ENCODE data around the gene SH3BP5. TPM values are rescaled to one million over a fixed set of nuclear protein-coding genes. Genes with fewer than 3 reads are reported as not detected.

Gene SH3BP5
- total RNA-seq, 1 experiment from 2014 or later = 13.9 TPM

DNA sequence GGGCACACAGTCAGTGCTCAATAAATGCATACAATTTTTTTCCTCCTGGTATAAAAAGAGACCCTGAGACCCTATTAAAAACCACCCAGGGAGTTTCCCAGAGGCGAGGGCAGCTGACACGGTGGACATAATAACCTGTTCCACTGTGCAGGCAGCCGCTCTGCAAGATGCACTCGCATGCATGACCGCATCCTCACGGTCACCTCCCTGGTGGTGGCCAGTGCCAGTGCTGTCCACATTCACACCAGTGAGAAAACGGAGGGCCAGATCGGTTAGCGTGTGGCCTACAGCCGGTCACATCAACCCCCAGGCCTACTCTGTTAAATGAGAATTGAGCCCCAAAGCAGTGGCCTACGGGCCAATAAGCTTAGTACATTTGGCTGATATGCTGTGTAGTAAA lies 24.8 kb downstream of the SH3BP5 start:
- ChIA-PET RAD21 (ENCODE audit: low non-redundant PET in 1 of 2, low total read pairs in 2 of 2, uncharacterized antibody in 2 of 2, unreplicated experiment in 2 of 2) (no interaction called here), POLR2A (no interaction called here), CTCF (no interaction called here)
- BruUV-seq (replicated peaks) = no TSS peak
- Histone ChIP-seq H3K27ac (ENCODE audit: low read depth, low read length) (no peak overlapping the region), H4K20me1 (ENCODE audit: insufficient read depth) (no peaks in the 10 kb centered on the region), H3K4me2 (ENCODE audit: low read length) (no peak overlapping the region), H3K9me2 (ENCODE audit: insufficient read depth) (no peaks in the 10 kb centered on the region), H2AFZ (ENCODE audit: low read depth, low read length, poor library complexity, severe bottlenecking) (no peak overlapping the region), H3K4me1 (ENCODE audit: control insufficient read depth in 1 of 2, insufficient read depth in 2 of 2, low read length in 2 of 2) (peaks cover 39 to 42% of the 10 kb centered on the region in 2 experiments), H3K9me3 (ENCODE audit: control insufficient read depth in 1 of 2, insufficient read depth in 1 of 2, low read depth in 1 of 2, low read length in 2 of 2) (no peaks in the 10 kb centered on the region), H3K9ac (ENCODE audit: low read length) (no peak overlapping the region), H3K79me2 (ENCODE audit: insufficient read depth, low read length) (peaks cover 2% of the 10 kb centered on the region; the same call in 1 of the 2 replicates), H3K27me3 (ENCODE audit: insufficient read depth, low read length) (no peaks in the 10 kb centered on the region), H3K36me3 (ENCODE audit: control insufficient read depth in 1 of 2, insufficient read depth in 2 of 2, low read length in 2 of 2) (no peaks in the 10 kb centered on the region), H3K4me3 (replicated peaks in 1 of 2; ENCODE audit: low read depth in 1 of 2, low read length in 2 of 2) (no peak overlapping the region)
- TF ChIP-seq TCF7L2 (IDR thresholded peaks at IDR 0.05; ENCODE audit: borderline replicate concordance, extremely low read depth, insufficient read depth, insufficient read length) = no peak
- no peak for TF ChIP-seq ELF1 (IDR thresholded peaks at IDR 0.05; ENCODE audit: borderline replicate concordance, low read depth)
- no peak for TF ChIP-seq RAD21 (IDR thresholded peaks at IDR 0.05; ENCODE audit: low read depth)
- intact Hi-C loops (cut with micrococcal nuclease) = no loop called here
- ATAC-seq (no peak), DNase-seq (ENCODE audit: low read depth, low spot score) (no peak)

DNA sequence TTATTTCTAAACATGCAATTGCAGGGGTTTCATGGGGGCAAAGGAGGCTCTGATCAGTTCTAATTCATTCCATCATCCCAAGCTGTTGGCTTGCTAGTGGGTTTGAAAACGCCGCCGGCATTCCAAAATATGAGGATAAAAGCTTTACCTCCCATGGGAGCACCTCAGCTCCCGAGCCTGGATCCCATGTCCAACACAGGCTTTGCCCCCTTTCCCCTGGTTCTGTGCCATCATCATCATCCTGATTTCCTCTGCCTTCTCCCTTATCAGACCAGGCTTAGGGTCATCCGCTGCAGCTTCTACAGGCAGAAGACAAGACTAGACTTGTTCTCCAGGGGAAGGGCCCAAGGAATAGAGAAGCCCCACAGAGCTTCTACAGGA lies 25.4 kb downstream of the SH3BP5 start:
- no peaks in the 10 kb centered on the region for H3K9me3 ChIP-seq (ENCODE audit: control insufficient read depth in 1 of 2, insufficient read depth in 1 of 2, low read depth in 1 of 2, low read length in 2 of 2)
- no peak overlapping the region for H3K27ac ChIP-seq (ENCODE audit: low read depth, low read length)

More for the DNA sequence above, 25.4 kb downstream of the SH3BP5 start:
- TF ChIP-seq, protein P1, sequence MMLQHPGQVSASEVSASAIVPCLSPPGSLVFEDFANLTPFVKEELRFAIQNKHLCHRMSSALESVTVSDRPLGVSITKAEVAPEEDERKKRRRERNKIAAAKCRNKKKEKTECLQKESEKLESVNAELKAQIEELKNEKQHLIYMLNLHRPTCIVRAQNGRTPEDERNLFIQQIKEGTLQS (IDR thresholded peaks at IDR 0.05) = no peak
- no peak for TF ChIP-seq YY1 (IDR thresholded peaks at IDR 0.05; ENCODE audit: extremely low read depth, insufficient replicate concordance, low read depth, low read length)
- no peak for TF ChIP-seq CEBPB (IDR thresholded peaks at IDR 0.05; ENCODE audit: low read depth)
- TF ChIP-seq ZFX (IDR thresholded peaks at IDR 0.05) = no peak
- TF ChIP-seq RAD21 (IDR thresholded peaks at IDR 0.05; ENCODE audit: low read depth) = no peak
- TF ChIP-seq ZNF274 (IDR thresholded peaks at IDR 0.05; ENCODE audit: low read depth, low read length) = no peak
- TF ChIP-seq ELF1 (IDR thresholded peaks at IDR 0.05; ENCODE audit: borderline replicate concordance, low read depth) = no peak
- TF ChIP-seq, protein P2, sequence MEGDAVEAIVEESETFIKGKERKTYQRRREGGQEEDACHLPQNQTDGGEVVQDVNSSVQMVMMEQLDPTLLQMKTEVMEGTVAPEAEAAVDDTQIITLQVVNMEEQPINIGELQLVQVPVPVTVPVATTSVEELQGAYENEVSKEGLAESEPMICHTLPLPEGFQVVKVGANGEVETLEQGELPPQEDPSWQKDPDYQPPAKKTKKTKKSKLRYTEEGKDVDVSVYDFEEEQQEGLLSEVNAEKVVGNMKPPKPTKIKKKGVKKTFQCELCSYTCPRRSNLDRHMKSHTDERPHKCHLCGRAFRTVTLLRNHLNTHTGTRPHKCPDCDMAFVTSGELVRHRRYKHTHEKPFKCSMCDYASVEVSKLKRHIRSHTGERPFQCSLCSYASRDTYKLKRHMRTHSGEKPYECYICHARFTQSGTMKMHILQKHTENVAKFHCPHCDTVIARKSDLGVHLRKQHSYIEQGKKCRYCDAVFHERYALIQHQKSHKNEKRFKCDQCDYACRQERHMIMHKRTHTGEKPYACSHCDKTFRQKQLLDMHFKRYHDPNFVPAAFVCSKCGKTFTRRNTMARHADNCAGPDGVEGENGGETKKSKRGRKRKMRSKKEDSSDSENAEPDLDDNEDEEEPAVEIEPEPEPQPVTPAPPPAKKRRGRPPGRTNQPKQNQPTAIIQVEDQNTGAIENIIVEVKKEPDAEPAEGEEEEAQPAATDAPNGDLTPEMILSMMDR (IDR thresholded peaks at IDR 0.05 in 2 of 3, conservative IDR thresholded peaks at IDR 0.05 in 1 of 3; ENCODE audit: borderline replicate concordance in 1 of 3, insufficient read depth in 1 of 3, low read depth in 2 of 3, low read length in 2 of 3) = no peak
- no peak overlapping the region for H3K9ac ChIP-seq (ENCODE audit: low read length)
- no TSS peak for BruUV-seq (replicated peaks)
- H2AFZ ChIP-seq (ENCODE audit: low read depth, low read length, poor library complexity, severe bottlenecking) = no peak overlapping the region
- ATAC-seq = no peak
- DNase-seq (ENCODE audit: low read depth, low spot score) = no peak
- intact Hi-C loops (cut with micrococcal nuclease) = no loop called here
- no peak overlapping the region for H3K4me2 ChIP-seq (ENCODE audit: low read length)
- H3K36me3 ChIP-seq (ENCODE audit: control insufficient read depth in 1 of 2, insufficient read depth in 2 of 2, low read length in 2 of 2) = no peaks in the 10 kb centered on the region
- ChIA-PET CTCF (no interaction called here), POLR2A (no interaction called here), RAD21 (ENCODE audit: low non-redundant PET in 1 of 2, low total read pairs in 2 of 2, uncharacterized antibody in 2 of 2, unreplicated experiment in 2 of 2) (no interaction called here)
- H3K27me3 ChIP-seq (ENCODE audit: insufficient read depth, low read length) = no peaks in the 10 kb centered on the region
- H4K20me1 ChIP-seq (ENCODE audit: insufficient read depth) = no peaks in the 10 kb centered on the region
- no peaks in the 10 kb centered on the region for H3K9me2 ChIP-seq (ENCODE audit: insufficient read depth)
- peaks cover 35 to 36% of the 10 kb centered on the region in 2 experiments for H3K4me1 ChIP-seq (ENCODE audit: control insufficient read depth in 1 of 2, insufficient read depth in 2 of 2, low read length in 2 of 2)
- no peaks in the 10 kb centered on the region; the same call in 1 of the 2 replicates for H3K79me2 ChIP-seq (ENCODE audit: insufficient read depth, low read length)
- no peak overlapping the region for H3K4me3 ChIP-seq (replicated peaks in 1 of 2; ENCODE audit: low read depth in 1 of 2, low read length in 2 of 2)
